Neutrophil (primary cell): ENCODE measurements around the gene KCNQ1.

Experiments
- H3K27ac ChIP-seq: fragments of 200-600 bp; sonication (generic); 2 replicates; pipeline ENCODE4 v1.5.1; 2016; ENCODE audit warnings: mild to moderate bottlenecking, moderate library complexity
- H3K27me3 ChIP-seq: fragments of 200-600 bp; sonication (generic); 2 replicates; pipeline ENCODE4 v1.6.0; 2016; ENCODE audit warnings: mild to moderate bottlenecking
- H3K36me3 ChIP-seq: fragments of 200-600 bp; sonication (generic); 2 replicates; pipeline ENCODE4 v1.5.1; 2017
- H3K4me1 ChIP-seq, 2 experiments: fragments of 200-600 bp in 1 of 2; sonication (generic) in 1 of 2; 1 replicate in 1 of 2; 2 replicates in 1 of 2; pipeline versions ENCODE4 v1.5.1 to v1.6.1; 2013 to 2016; ENCODE audit warnings: low read depth in 1 of 2, low read length in 1 of 2, mild to moderate bottlenecking in 1 of 2, moderate library complexity in 1 of 2; ENCODE audit not compliant: control insufficient read depth in 1 of 2, insufficient read depth in 1 of 2
- H3K4me3 ChIP-seq, 2 experiments: fragments of 200-600 bp in 1 of 2; sonication (generic) in 1 of 2; 1 replicate in 1 of 2; 2 replicates in 1 of 2; pipeline ENCODE4 v1.5.1; 2013 to 2016; ENCODE audit warnings: low read depth in 1 of 2, low read length in 1 of 2, mild to moderate bottlenecking in 1 of 2, moderate library complexity in 1 of 2
- H3K9me3 ChIP-seq: fragments of 200-600 bp; sonication (generic); 2 replicates; pipeline ENCODE4 v1.5.1; 2016
- TF ChIP-seq, protein P1 (sequence below): fragments of 200-600 bp; sonication (generic); IDR thresholded peaks from 2 replicates; pipeline ENCODE4 v1.5.1; 2016; ENCODE audit warnings: antibody characterized with exemption

The KCNQ1 gene

DNA sequence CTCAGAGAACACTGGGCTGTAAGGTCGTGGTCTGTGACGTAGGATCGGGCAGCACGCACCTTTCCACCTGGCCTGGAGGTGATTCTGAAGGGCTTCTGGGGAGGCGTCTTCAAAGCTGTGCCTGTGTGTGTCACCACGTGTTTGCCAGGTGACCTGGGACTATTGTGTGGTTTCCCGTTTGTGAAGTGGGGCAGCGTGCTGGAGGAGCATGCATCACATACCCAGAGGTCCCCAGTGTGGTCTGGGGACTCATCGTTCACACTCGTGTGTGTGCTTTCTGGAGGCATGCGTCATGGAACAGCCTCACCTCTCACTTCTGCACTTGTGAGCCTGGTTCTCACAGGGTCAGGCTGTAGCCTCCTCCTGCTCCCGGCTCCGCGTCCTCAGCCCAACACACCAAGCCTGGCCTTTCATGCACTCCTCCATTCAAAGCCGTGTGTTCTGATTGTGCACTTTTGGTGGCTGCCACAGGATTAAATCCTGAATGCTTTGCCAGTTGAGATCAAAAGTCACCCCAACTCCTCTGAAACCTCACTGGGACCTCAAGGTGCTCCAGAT, 148.7 kb downstream of the KCNQ1 start:
- H3K4me1 ChIP-seq, result no peaks in the 10 kb centered on the region
- H3K36me3 ChIP-seq, result peaks cover 44% of the 10 kb centered on the region
- no peaks in the 10 kb centered on the region for H3K9me3 ChIP-seq
- H3K27me3 ChIP-seq, result no peaks in the 10 kb centered on the region
- no peak overlapping the region for H3K27ac ChIP-seq
- TF ChIP-seq, protein P1, sequence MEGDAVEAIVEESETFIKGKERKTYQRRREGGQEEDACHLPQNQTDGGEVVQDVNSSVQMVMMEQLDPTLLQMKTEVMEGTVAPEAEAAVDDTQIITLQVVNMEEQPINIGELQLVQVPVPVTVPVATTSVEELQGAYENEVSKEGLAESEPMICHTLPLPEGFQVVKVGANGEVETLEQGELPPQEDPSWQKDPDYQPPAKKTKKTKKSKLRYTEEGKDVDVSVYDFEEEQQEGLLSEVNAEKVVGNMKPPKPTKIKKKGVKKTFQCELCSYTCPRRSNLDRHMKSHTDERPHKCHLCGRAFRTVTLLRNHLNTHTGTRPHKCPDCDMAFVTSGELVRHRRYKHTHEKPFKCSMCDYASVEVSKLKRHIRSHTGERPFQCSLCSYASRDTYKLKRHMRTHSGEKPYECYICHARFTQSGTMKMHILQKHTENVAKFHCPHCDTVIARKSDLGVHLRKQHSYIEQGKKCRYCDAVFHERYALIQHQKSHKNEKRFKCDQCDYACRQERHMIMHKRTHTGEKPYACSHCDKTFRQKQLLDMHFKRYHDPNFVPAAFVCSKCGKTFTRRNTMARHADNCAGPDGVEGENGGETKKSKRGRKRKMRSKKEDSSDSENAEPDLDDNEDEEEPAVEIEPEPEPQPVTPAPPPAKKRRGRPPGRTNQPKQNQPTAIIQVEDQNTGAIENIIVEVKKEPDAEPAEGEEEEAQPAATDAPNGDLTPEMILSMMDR, result no peak
- H3K4me3 ChIP-seq, result no peak overlapping the region

DNA sequence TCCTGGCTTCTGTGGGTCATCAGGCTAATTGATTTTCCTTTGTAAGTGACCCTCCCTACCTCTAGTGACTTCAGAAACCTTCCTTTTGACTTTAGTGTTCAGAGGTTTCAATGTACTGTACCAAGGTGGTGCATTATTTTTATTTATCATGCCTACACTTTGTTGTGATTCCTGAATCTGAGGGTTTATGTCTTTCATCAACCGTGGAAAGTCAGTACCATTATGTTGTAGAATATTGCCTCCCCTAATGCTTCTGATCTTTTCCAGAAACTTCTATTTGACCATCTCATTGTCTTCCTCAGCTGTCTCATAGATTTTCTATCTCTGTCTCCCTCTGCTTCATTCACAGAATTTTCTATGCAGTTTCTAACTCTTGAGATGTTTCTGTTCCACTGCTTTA, 149.5 kb downstream of the KCNQ1 start:
- Histone ChIP-seq H3K9me3 (no peaks in the 10 kb centered on the region), H3K36me3 (peaks cover 36% of the 10 kb centered on the region), H3K27me3 (no peaks in the 10 kb centered on the region), H3K4me3 (no peak overlapping the region), H3K27ac (no peak overlapping the region), H3K4me1 (no peaks in the 10 kb centered on the region)
- TF ChIP-seq, protein P1, result no peak

DNA sequence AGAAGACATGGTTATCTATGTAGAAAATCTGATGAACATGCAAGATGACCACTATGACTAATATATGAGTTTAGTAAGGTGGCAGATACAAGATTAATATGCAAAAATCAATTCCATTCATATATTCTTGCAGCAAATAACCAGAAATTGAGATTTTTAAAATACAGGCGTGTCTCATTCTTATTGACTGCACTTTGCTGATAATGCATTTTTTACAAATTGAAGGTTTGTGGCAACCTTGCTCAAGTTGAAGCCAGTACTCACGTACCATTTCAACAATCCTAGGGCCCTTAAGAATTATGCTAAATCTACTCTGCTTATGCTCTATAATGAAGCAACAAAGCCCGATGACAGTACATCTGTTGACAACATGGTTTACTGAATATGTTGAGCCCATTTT, 150.4 kb downstream of the KCNQ1 start:
- Histone ChIP-seq H3K9me3 (no peaks in the 10 kb centered on the region), H3K4me1 (no peaks in the 10 kb centered on the region), H3K27me3 (no peaks in the 10 kb centered on the region), H3K4me3 (no peak overlapping the region), H3K36me3 (peaks cover 27% of the 10 kb centered on the region), H3K27ac (no peak overlapping the region)
- TF ChIP-seq, protein P1, result no peak

DNA sequence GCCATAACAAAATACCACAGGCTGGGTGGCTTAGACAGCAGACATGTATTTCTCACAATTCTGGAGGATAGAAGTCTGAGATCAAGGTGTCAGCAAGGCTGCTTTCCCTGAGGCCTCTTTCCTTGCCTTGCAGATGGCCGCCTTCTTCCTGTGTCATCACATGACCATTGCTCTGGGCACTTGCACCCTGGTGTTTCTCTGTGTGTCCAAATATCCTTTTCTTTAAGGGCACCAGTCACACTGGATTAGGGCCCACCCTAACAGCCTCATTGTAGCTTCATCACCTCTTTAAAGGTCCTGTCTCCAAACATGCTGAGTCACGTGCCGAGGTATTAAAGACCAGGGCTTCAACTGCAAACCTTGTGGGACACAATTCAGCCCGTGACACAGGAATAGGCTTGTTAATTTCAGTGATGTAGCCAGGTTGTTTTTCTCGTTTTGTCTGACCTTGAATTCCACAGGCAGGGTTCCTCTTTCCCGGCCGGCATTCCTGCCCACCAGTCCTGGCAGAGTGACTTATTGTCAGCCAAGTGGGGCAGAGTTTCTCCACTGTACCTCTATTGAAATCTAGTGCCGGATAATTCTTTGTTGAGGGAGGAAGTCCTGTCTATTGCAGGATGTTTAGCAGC, 154.9 kb downstream of the KCNQ1 start:
- Histone ChIP-seq H3K4me3 (no peak overlapping the region), H3K27ac (no peak overlapping the region), H3K27me3 (no peaks in the 10 kb centered on the region), H3K36me3 (no peaks in the 10 kb centered on the region), H3K4me1 (no peaks in the 10 kb centered on the region), H3K9me3 (no peaks in the 10 kb centered on the region)
- TF ChIP-seq, protein P1, result no peak

DNA sequence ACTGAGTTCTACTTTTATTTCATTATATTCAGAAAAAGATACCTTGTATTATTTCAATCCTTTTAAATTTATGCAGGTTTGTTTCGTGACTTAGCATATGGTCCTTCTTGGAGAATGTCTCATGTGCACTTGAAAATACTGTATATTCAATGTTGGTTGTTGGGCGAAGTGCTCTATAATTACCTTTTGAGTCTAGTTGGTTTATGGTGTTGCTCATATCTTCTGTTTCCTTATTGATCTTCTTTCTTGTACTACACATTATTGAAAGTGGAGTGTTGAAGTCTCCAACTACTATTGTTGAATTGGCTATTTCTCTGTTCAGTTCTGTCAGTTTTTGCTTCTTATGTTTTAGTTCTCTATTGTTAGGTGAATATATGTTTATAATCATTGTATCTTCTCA, 164.5 kb downstream of the KCNQ1 start:
- Histone ChIP-seq H3K36me3 (no peaks in the 10 kb centered on the region), H3K27me3 (peaks cover under 1% of the 10 kb centered on the region), H3K27ac (no peak overlapping the region), H3K4me1 (no peaks in the 10 kb centered on the region), H3K9me3 (no peaks in the 10 kb centered on the region), H3K4me3 (no peak overlapping the region)
- TF ChIP-seq, protein P1, result no peak
